Vagina (tissue), 2 donors: ENCODE results near the gene TECR.

Experiments used
- CTCF ChIP-seq, 3 experiments: fragments of 450-650 bp in 2 of 3; fragments of 200-600 bp in 1 of 3; sonication (generic) in 1 of 3; IDR thresholded peaks; one replicate each; pipeline ENCODE4 v1.5.1; 2017 to 2019; ENCODE audit warnings: antibody characterized with exemption in 3 of 3, mild to moderate bottlenecking in 2 of 3, moderate library complexity in 2 of 3
- POLR2A ChIP-seq, 2 donors: fragments of 450-650 bp; IDR thresholded peaks; one replicate each; pipeline ENCODE4 v1.6.1; 2017; ENCODE audit warnings: antibody characterized with exemption in 2 of 2, mild to moderate bottlenecking in 2 of 2, moderate library complexity in 2 of 2
- POLR2AphosphoS5 ChIP-seq, 2 donors: sonication (generic); formaldehyde crosslinking; IDR thresholded peaks; one replicate each; pipeline ENCODE4 v1.9.0; 2017; ENCODE audit warnings: antibody characterized with exemption in 2 of 2, mild to moderate bottlenecking in 2 of 2, low read depth in 1 of 2; ENCODE audit not compliant: insufficient read depth in 1 of 2

GRCh38 chr19:14561847-14562351, 32.5 kb downstream of the TECR start:
- TF ChIP-seq CTCF (IDR thresholded peaks at IDR 0.05) (no peak), POLR2A (IDR thresholded peaks at IDR 0.05) (no peak), POLR2AphosphoS5 (IDR thresholded peaks at IDR 0.05; ENCODE audit: insufficient read depth in 1 of 2, low read depth in 1 of 2) (no peak)
